HEK293 (cell line): ENCODE measurements around the gene APCDD1.

Experiments
- CTCF ChIA-PET: fragments of 350-600 bp; formaldehyde crosslinking; extraction: SDS; loops from one replicate; lab custom pipeline; 2021; ENCODE audit warnings: antibody characterized with exemption; lab: Yijun Ruan, JAX
- POLR2A ChIA-PET: fragments of 300-600 bp; formaldehyde crosslinking; extraction: SDS; loops from one replicate; lab custom pipeline; 2020; ENCODE audit warnings: antibody characterized with exemption, inconsistent platforms; lab: Yijun Ruan, JAX
- H3K27ac ChIP-seq: fragments of 200-500 bp; sonication (Bioruptor generic); 2 replicates; pipeline ENCODE4 v1.5.1; 2014; ENCODE audit warnings: low read depth, low read length, control low read depth, inconsistent platforms; ENCODE audit errors: extremely low read depth
- H3K36me3 ChIP-seq, 2 experiments: fragments of 200-500 bp in 1 of 2; sonication (Bioruptor generic) in 1 of 2; 1 replicate in 1 of 2; 2 replicates in 1 of 2; pipeline ENCODE4 v1.5.1; 2014 to 2017; ENCODE audit warnings: inconsistent platforms in 2 of 2, low read length in 2 of 2; ENCODE audit not compliant: control insufficient read depth in 2 of 2, insufficient read depth in 1 of 2
- H3K4me1 ChIP-seq: fragments of 200-500 bp; sonication (Bioruptor generic); 2 replicates; pipeline ENCODE4 v1.5.1; 2014; ENCODE audit warnings: mild to moderate bottlenecking, low read length, inconsistent platforms; ENCODE audit not compliant: control insufficient read depth, insufficient read depth
- H3K4me3 ChIP-seq: 2 replicates; pipeline ENCODE4 v1.5.1; 2011; ENCODE audit warnings: low read depth, mild to moderate bottlenecking, control low read depth, low read length, moderate library complexity
- H3K9me3 ChIP-seq: fragments of 200-500 bp; sonication (Bioruptor generic); 2 replicates; pipeline ENCODE4 v1.5.1; 2014; ENCODE audit warnings: low read depth, low read length, inconsistent platforms; ENCODE audit not compliant: control insufficient read depth, insufficient read depth
- BCL11B ChIP-seq: fragments of 450-650 bp; formaldehyde crosslinking; IDR thresholded peaks from 2 replicates; pipeline ENCODE4 v1.5.1; 2016; ENCODE audit warnings: low read depth, missing biosample characterization, missing genetic modification characterization
- GFI1B ChIP-seq: fragments of 450-650 bp; formaldehyde crosslinking; IDR thresholded peaks from 2 replicates; pipeline ENCODE4 v1.5.1; 2016; ENCODE audit warnings: missing biosample characterization, missing genetic modification characterization
- GLIS1 ChIP-seq: fragments of 450-650 bp; formaldehyde crosslinking; IDR thresholded peaks from 2 replicates; pipeline ENCODE4 v1.5.1; 2016; ENCODE audit warnings: missing biosample characterization, missing genetic modification characterization
- HOXD13 ChIP-seq: sonication (generic); formaldehyde crosslinking; IDR thresholded peaks from 2 replicates; pipeline ENCODE4 v1.8.0; 2022; ENCODE audit warnings: missing genetic modification reagents, borderline replicate concordance
- MEIS1 ChIP-seq: sonication (generic); formaldehyde crosslinking; IDR thresholded peaks from 2 replicates; pipeline ENCODE4 v1.8.1; 2022; ENCODE audit warnings: missing genetic modification reagents, mild to moderate bottlenecking, borderline replicate concordance
- OSR2 ChIP-seq: fragments of 450-650 bp; formaldehyde crosslinking; IDR thresholded peaks from 2 replicates; pipeline ENCODE4 v1.5.1; 2016; ENCODE audit warnings: missing biosample characterization, missing genetic modification characterization
- OVOL3 ChIP-seq: fragments of 450-650 bp; formaldehyde crosslinking; IDR thresholded peaks from 2 replicates; pipeline ENCODE4 v1.5.1; 2016; ENCODE audit warnings: missing biosample characterization, missing genetic modification characterization
- PRDM4 ChIP-seq: fragments of 450-650 bp; formaldehyde crosslinking; IDR thresholded peaks from 2 replicates; pipeline ENCODE4 v1.5.1; 2017; ENCODE audit warnings: missing biosample characterization, missing genetic modification characterization
- PRDM6 ChIP-seq: fragments of 450-650 bp; formaldehyde crosslinking; IDR thresholded peaks from 2 replicates; pipeline ENCODE4 v1.5.1; 2017; ENCODE audit warnings: missing biosample characterization, missing genetic modification characterization
- SP7 ChIP-seq: fragments of 450-650 bp; formaldehyde crosslinking; IDR thresholded peaks from 2 replicates; pipeline ENCODE4 v1.5.1; 2016; ENCODE audit warnings: missing biosample characterization, missing genetic modification characterization
- WT1 ChIP-seq: fragments of 450-650 bp; formaldehyde crosslinking; IDR thresholded peaks from 2 replicates; pipeline ENCODE4 v1.5.1; 2016; ENCODE audit warnings: missing biosample characterization, missing genetic modification characterization
- ZBTB10 ChIP-seq: fragments of 450-650 bp; formaldehyde crosslinking; IDR thresholded peaks from 2 replicates; pipeline ENCODE4 v1.5.1; 2016; ENCODE audit warnings: missing biosample characterization, missing genetic modification characterization
- ZBTB17 ChIP-seq: fragments of 450-650 bp; formaldehyde crosslinking; IDR thresholded peaks from 2 replicates; pipeline ENCODE4 v1.5.1; 2016; ENCODE audit warnings: missing biosample characterization, missing genetic modification characterization
- ZBTB21 ChIP-seq: fragments of 450-650 bp; formaldehyde crosslinking; IDR thresholded peaks from 2 replicates; pipeline ENCODE4 v1.5.1; 2017; ENCODE audit warnings: missing biosample characterization, missing genetic modification characterization
- ZFP37 ChIP-seq: fragments of 450-650 bp; formaldehyde crosslinking; IDR thresholded peaks from 2 replicates; pipeline ENCODE4 v1.5.1; 2016; ENCODE audit warnings: missing biosample characterization, missing genetic modification characterization
- ZIC2 ChIP-seq: fragments of 450-650 bp; formaldehyde crosslinking; IDR thresholded peaks from 2 replicates; pipeline ENCODE4 v1.5.1; 2016; ENCODE audit warnings: missing biosample characterization, missing genetic modification characterization
- ZNF16 ChIP-seq: fragments of 450-650 bp; formaldehyde crosslinking; IDR thresholded peaks from 2 replicates; pipeline ENCODE4 v1.5.1; 2016; ENCODE audit warnings: low read depth, missing biosample characterization, missing genetic modification characterization
- ZNF324 ChIP-seq: fragments of 450-650 bp; formaldehyde crosslinking; IDR thresholded peaks from 2 replicates; pipeline ENCODE4 v1.5.1; 2016; ENCODE audit warnings: missing biosample characterization, missing genetic modification characterization
- ZNF354C ChIP-seq: fragments of 450-650 bp; formaldehyde crosslinking; IDR thresholded peaks from 2 replicates; pipeline ENCODE4 v1.5.1; 2016; ENCODE audit warnings: missing biosample characterization, missing genetic modification characterization, low read depth, borderline replicate concordance
- ZNF510 ChIP-seq: fragments of 450-650 bp; formaldehyde crosslinking; IDR thresholded peaks from 2 replicates; pipeline ENCODE4 v1.5.1; 2018; ENCODE audit warnings: mild to moderate bottlenecking, missing genetic modification characterization, missing biosample characterization; ENCODE audit not compliant: insufficient replicate concordance
- ZNF521 ChIP-seq: fragments of 450-650 bp; formaldehyde crosslinking; IDR thresholded peaks from 2 replicates; pipeline ENCODE4 v1.5.1; 2017; ENCODE audit warnings: missing biosample characterization, mild to moderate bottlenecking, missing genetic modification characterization
- ZNF530 ChIP-seq: fragments of 450-650 bp; formaldehyde crosslinking; IDR thresholded peaks from 2 replicates; pipeline ENCODE4 v1.5.1; 2016; ENCODE audit warnings: low read depth, missing biosample characterization, missing genetic modification characterization
- ZNF610 ChIP-seq: fragments of 450-650 bp; formaldehyde crosslinking; IDR thresholded peaks from 2 replicates; pipeline ENCODE4 v1.5.1; 2016; ENCODE audit warnings: missing biosample characterization, missing genetic modification characterization, borderline replicate concordance
- ZNF777 ChIP-seq: fragments of 450-650 bp; formaldehyde crosslinking; IDR thresholded peaks from 2 replicates; pipeline ENCODE4 v1.5.1; 2017; ENCODE audit warnings: missing biosample characterization, missing genetic modification characterization, borderline replicate concordance
- ZNF785 ChIP-seq: fragments of 450-650 bp; formaldehyde crosslinking; IDR thresholded peaks from 2 replicates; pipeline ENCODE4 v1.5.1; 2016; ENCODE audit warnings: missing biosample characterization, missing genetic modification characterization
- ZNF792 ChIP-seq: fragments of 450-650 bp; formaldehyde crosslinking; IDR thresholded peaks from 2 replicates; pipeline ENCODE4 v1.5.1; 2016; ENCODE audit warnings: missing biosample characterization, missing genetic modification characterization
- TF ChIP-seq, protein P1 (sequence below): fragments of 450-650 bp; formaldehyde crosslinking; IDR thresholded peaks from 2 replicates; pipeline ENCODE4 v1.5.1; 2016; ENCODE audit warnings: missing biosample characterization, missing genetic modification characterization, low read depth
- TF ChIP-seq, protein P2 (sequence below): fragments of 450-650 bp; formaldehyde crosslinking; IDR thresholded peaks from 2 replicates; pipeline ENCODE4 v1.5.1; 2016; ENCODE audit warnings: missing biosample characterization, missing genetic modification characterization

APCDD1 gene

GRCh38 chr18:10476338-10476791, 21.9 kb downstream of the APCDD1 start (continued):
- TF ChIP-seq, protein P1, sequence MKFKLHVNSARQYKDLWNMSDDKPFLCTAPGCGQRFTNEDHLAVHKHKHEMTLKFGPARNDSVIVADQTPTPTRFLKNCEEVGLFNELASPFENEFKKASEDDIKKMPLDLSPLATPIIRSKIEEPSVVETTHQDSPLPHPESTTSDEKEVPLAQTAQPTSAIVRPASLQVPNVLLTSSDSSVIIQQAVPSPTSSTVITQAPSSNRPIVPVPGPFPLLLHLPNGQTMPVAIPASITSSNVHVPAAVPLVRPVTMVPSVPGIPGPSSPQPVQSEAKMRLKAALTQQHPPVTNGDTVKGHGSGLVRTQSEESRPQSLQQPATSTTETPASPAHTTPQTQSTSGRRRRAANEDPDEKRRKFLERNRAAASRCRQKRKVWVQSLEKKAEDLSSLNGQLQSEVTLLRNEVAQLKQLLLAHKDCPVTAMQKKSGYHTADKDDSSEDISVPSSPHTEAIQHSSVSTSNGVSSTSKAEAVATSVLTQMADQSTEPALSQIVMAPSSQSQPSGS (tag by site-specific recombination) = no peak
- TF ChIP-seq GLIS1 (tag by site-specific recombination) = 0 out of 2 replicates have a peak, but pooled peaks have one; percentile 9
- TF ChIP-seq ZNF530 (tag by site-specific recombination) = no peak
- no peak for TF ChIP-seq ZNF16
- peak; percentile 98 for TF ChIP-seq GFI1B (tag by site-specific recombination)
- TF ChIP-seq PRDM4 (tag by site-specific recombination) = no peak
- no peak for TF ChIP-seq ZNF777 (tag by site-specific recombination)
- 0 out of 2 replicates have a peak, but pooled peaks have one; percentile 32 for TF ChIP-seq SP7 (tag by site-specific recombination)
- 0 out of 2 replicates have a peak, but pooled peaks have one; percentile 8 for TF ChIP-seq ZIC2 (tag by site-specific recombination)
- TF ChIP-seq ZNF785 = no peak
- TF ChIP-seq ZBTB17 = no peak
- no peak for TF ChIP-seq BCL11B (tag by site-specific recombination)
- no peak for TF ChIP-seq OSR2 (tag by site-specific recombination)
- no peak for TF ChIP-seq WT1
- no peak for TF ChIP-seq HOXD13
- TF ChIP-seq ZNF521 (tag by site-specific recombination) = no peak
- TF ChIP-seq ZNF510 (tag by site-specific recombination) = no peak
- TF ChIP-seq ZNF610 (tag by site-specific recombination) = no peak
- TF ChIP-seq MEIS1 (CRISPR knock-in tag) = peak; percentile 90
- no peak for TF ChIP-seq ZFP37 (tag by site-specific recombination)
- TF ChIP-seq ZNF792 (tag by site-specific recombination) = no peak

GRCh38 chr18:10477121-10477862, 22.9 kb downstream of the APCDD1 start:
- ChIA-PET POLR2A (interaction anchor here (1.1 kb wide), 1 partner anchor 22 kb away, joined by 3 read pairs; the partner anchor contains the start of gene APCDD1), CTCF (interaction anchor here (0.8 kb wide), 1 partner anchor 15 kb away, joined by 6 read pairs; no protein-coding TSS in a partner anchor)
- H3K9me3 ChIP-seq = no peaks in the 10 kb centered on the region
- no peak overlapping the region for H3K4me3 ChIP-seq
- no peak overlapping the region for H3K27ac ChIP-seq
- peaks cover 12% of the 10 kb centered on the region for H3K4me1 ChIP-seq
- H3K36me3 ChIP-seq = no peaks in the 10 kb centered on the region
- no peak for TF ChIP-seq ZBTB21 (tag by site-specific recombination)
- no peak for TF ChIP-seq ZFP37 (tag by site-specific recombination)
- TF ChIP-seq ZNF324 (tag by site-specific recombination) = no peak
- no peak for TF ChIP-seq PRDM6
- TF ChIP-seq GFI1B (tag by site-specific recombination) = no peak
- no peak for TF ChIP-seq ZBTB10 (tag by site-specific recombination)
- TF ChIP-seq OVOL3 (tag by site-specific recombination) = no peak
- TF ChIP-seq ZNF354C (tag by site-specific recombination) = no peak
- TF ChIP-seq, protein P2, sequence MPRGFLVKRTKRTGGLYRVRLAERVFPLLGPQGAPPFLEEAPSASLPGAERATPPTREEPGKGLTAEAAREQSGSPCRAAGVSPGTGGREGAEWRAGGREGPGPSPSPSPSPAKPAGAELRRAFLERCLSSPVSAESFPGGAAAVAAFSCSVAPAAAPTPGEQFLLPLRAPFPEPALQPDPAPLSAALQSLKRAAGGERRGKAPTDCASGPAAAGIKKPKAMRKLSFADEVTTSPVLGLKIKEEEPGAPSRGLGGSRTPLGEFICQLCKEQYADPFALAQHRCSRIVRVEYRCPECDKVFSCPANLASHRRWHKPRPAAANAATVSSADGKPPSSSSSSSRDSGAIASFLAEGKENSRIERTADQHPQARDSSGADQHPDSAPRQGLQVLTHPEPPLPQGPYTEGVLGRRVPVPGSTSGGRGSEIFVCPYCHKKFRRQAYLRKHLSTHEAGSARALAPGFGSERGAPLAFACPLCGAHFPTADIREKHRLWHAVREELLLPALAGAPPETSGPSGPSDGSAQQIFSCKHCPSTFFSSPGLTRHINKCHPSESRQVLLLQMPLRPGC (tag by site-specific recombination) = no peak
